ENCODE results near the gene THOC7. TPM values are rescaled to one million over a fixed set of nuclear protein-coding genes. Genes with fewer than 3 reads are reported as not detected.

THOC7 gene
- total and polyA plus RNA-seq, 2 of the 4 experiments (the other 2 are of a cell fraction) = 25.8 to 55.9 TPM

- Histone ChIP-seq H3K23ac (ENCODE audit: low read depth, low read length) (no peak overlapping the region), H3K9ac (ENCODE audit: low read depth, low read length) (no peak overlapping the region), H3K27ac (ENCODE audit: insufficient read depth, low read length) (no peak overlapping the region), H4K8ac (ENCODE audit: low read depth in 2 of 2, low read length in 2 of 2) (no peak overlapping the region), H4K91ac (ENCODE audit: insufficient read depth, low read depth, low read length) (no peak overlapping the region), H2AFZ (replicated peaks; ENCODE audit: low read length, poor library complexity) (no peak overlapping the region), H4K20me1 (ENCODE audit: insufficient read depth, low read length) (peaks cover 5% of the 10 kb centered on the region; the same call in 1 of the 2 replicates), H3K9me3 (ENCODE audit: control insufficient read depth, insufficient read depth, low read length) (no peaks in the 10 kb centered on the region), H2BK15ac (ENCODE audit: low read depth, low read length) (no peak overlapping the region), H4K5ac (ENCODE audit: low read depth, low read length) (no peak overlapping the region), H2AK5ac (ENCODE audit: low read depth, low read length) (no peak overlapping the region), H3K27me3 (ENCODE audit: control insufficient read depth, insufficient read depth, low read length) (no peaks in the 10 kb centered on the region), H3K14ac (replicated peaks; ENCODE audit: low read depth, low read length) (no peak overlapping the region), H3K4me2 (ENCODE audit: low read depth, low read length) (no peak overlapping the region), H2BK120ac (ENCODE audit: low read depth, low read length) (no peak overlapping the region), H3K56ac (ENCODE audit: extremely low read depth, insufficient read depth, low read length) (no peak overlapping the region), H3K18ac (ENCODE audit: low read depth, low read length) (no peak overlapping the region), H3K36me3 (ENCODE audit: control insufficient read depth, insufficient read depth, low read length) (peaks cover 2% of the 10 kb centered on the region; the same call in 1 of the 2 replicates), H2BK5ac (ENCODE audit: low read depth, low read length, poor library complexity, severe bottlenecking) (no peak overlapping the region), H3K4ac (ENCODE audit: low read depth, low read length) (no peak overlapping the region), H3K79me1 (ENCODE audit: low read depth in 1 of 2, low read length in 2 of 2) (peaks cover 44 to 58% of the 10 kb centered on the region in 2 experiments), H2BK20ac (ENCODE audit: low read depth, low read length) (no peak overlapping the region), H2AK9ac (replicated peaks; ENCODE audit: low read depth, low read length, poor library complexity) (no peak overlapping the region), H3K4me3 (ENCODE audit: insufficient read depth, low read depth, low read length) (no peak overlapping the region), H3K4me1 (ENCODE audit: control insufficient read depth, insufficient read depth, low read length) (peaks cover 2% of the 10 kb centered on the region; the same call in 1 of the 2 replicates), H3K9me1 (ENCODE audit: insufficient read depth, low read length) (peaks cover 8% of the 10 kb centered on the region)
- in situ Hi-C loops (cut with MboI; ENCODE audit: low sequenced_read_pairs) (no loop called here), dilution Hi-C loops (cut with HindIII; ENCODE audit: low sequenced_read_pairs, unreplicated experiment) (no loop called here), intact Hi-C loops (cut with micrococcal nuclease) (no loop called here)
- CTCF ChIA-PET = no interaction called here
- DNase-seq (no peak), ATAC-seq (ENCODE audit: low read depth) (no peak)
- WGBS, 2 experiments (ENCODE audit: extremely low coverage in 2 of 2, insufficient read length in 1 of 2) = 100% methylated on average over 1 of the region's 4 CpGs; no CpG with 5 or more reads in 1 of the 2 experiments
- TF ChIP-seq CEBPB (IDR thresholded peaks at IDR 0.05; ENCODE audit: low read depth, low read length) (no peak), NFE2L2 (IDR thresholded peaks at IDR 0.05; ENCODE audit: low read depth, low read length) (no peak), SMC3 (IDR thresholded peaks at IDR 0.05; ENCODE audit: low read depth, low read length) (no peak), USF2 (IDR thresholded peaks at IDR 0.05; ENCODE audit: low read depth, low read length) (no peak), MAZ (IDR thresholded peaks at IDR 0.05; ENCODE audit: borderline replicate concordance, low read depth, low read length) (no peak), RFX5 (IDR thresholded peaks at IDR 0.05; ENCODE audit: low read depth, low read length) (no peak), RAD21 (IDR thresholded peaks at IDR 0.05; ENCODE audit: low read length) (no peak), MXI1 (IDR thresholded peaks at IDR 0.05; ENCODE audit: borderline replicate concordance, low read depth, low read length) (no peak), FOS (IDR thresholded peaks at IDR 0.05; ENCODE audit: low read depth, low read length) (no peak), BHLHE40 (IDR thresholded peaks at IDR 0.05; ENCODE audit: low read depth, low read length) (no peak), ELK1 (IDR thresholded peaks at IDR 0.05; ENCODE audit: borderline replicate concordance, low read depth, low read length) (no peak), CHD1 (IDR thresholded peaks at IDR 0.05; ENCODE audit: low read depth, low read length) (no peak)
- POLR2A ChIA-PET (ENCODE audit: unreplicated experiment) = no interaction called here
- BruUV-seq (replicated peaks) = no TSS peak
Observed at GRCh38 chr3:63849175-63849574, 14.4 kb downstream of the THOC7 start.
